ENCODE data around the gene COX19.

DNA sequence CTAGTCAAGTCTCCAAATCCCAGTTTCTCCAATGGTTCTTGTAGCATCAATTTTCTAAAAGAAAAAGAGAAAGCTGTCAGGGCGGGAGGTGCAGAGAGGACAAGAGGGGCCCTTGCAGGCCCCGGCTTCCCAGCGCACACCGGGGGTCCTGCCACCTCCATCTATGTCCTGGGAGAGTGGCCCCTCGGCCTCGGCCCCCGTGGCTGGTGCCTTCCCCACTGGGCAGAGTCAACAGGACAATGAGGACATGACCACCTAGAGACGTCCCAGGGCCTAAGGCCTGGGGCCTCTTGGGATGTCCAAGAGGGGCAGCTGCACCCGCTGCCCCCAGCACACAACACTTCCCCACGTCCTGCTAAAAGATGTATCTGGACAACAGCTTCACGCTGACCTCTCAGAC lies 5.9 kb downstream of the COX19 start:
- TF ChIP-seq, protein P1, sequence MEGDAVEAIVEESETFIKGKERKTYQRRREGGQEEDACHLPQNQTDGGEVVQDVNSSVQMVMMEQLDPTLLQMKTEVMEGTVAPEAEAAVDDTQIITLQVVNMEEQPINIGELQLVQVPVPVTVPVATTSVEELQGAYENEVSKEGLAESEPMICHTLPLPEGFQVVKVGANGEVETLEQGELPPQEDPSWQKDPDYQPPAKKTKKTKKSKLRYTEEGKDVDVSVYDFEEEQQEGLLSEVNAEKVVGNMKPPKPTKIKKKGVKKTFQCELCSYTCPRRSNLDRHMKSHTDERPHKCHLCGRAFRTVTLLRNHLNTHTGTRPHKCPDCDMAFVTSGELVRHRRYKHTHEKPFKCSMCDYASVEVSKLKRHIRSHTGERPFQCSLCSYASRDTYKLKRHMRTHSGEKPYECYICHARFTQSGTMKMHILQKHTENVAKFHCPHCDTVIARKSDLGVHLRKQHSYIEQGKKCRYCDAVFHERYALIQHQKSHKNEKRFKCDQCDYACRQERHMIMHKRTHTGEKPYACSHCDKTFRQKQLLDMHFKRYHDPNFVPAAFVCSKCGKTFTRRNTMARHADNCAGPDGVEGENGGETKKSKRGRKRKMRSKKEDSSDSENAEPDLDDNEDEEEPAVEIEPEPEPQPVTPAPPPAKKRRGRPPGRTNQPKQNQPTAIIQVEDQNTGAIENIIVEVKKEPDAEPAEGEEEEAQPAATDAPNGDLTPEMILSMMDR (conservative IDR thresholded peaks at IDR 0.05), result no peak
- TF ChIP-seq EZH2 (IDR thresholded peaks at IDR 0.05; ENCODE audit: low read depth), result no peak
